ENCODE data around the gene GPATCH1. TPM values are rescaled to one million over a fixed set of nuclear protein-coding genes. Genes with fewer than 3 reads are reported as not detected.
"Not testable (repeated sequence)": the region's sequence is repeated elsewhere in the genome, so short reads cannot be mapped to it uniquely, and the experiment has no call there.

Gene GPATCH1
- polyA plus RNA-seq, 1 donor from 2014 or later: 11.5 TPM

GRCh38 chr19:33161201-33161600 lies 80.2 kb downstream of the GPATCH1 start:
- Histone ChIP-seq H3K79me2 (replicated peaks; ENCODE audit: insufficient read depth, low read length) (no peaks in the 10 kb centered on the region), H3K9me2 (ENCODE audit: insufficient read depth, low read length) (no peaks in the 10 kb centered on the region), H4K20me1 (ENCODE audit: insufficient read depth) (no peaks in the 10 kb centered on the region), H2AFZ (ENCODE audit: low read depth, low read length) (no peak overlapping the region), H3K4me2 (ENCODE audit: low read length) (no peak overlapping the region), H3K27me3 (ENCODE audit: insufficient read depth, low read depth, low read length) (no peaks in the 10 kb centered on the region), H3K9ac (ENCODE audit: low read length) (no peak overlapping the region), H3K36me3 (ENCODE audit: insufficient read depth, low read length) (no peaks in the 10 kb centered on the region), H3F3A (ENCODE audit: insufficient read depth, low read length, poor library complexity, severe bottlenecking) (no peaks in the 10 kb centered on the region), H3K27ac (ENCODE audit: low read length) (no peak overlapping the region), H3K9me3 (ENCODE audit: low read length) (no peaks in the 10 kb centered on the region), H3K4me3 (ENCODE audit: low read length) (no peak overlapping the region)
- TF ChIP-seq REST (IDR thresholded peaks at IDR 0.05; ENCODE audit: borderline replicate concordance) (no peak), CTCF (IDR thresholded peaks at IDR 0.05; ENCODE audit: poor library complexity, severe bottlenecking) (no peak), SMC3 (conservative IDR thresholded peaks at IDR 0.05; ENCODE audit: poor library complexity) (no peak), TAF1 (IDR thresholded peaks at IDR 0.05; ENCODE audit: low read depth) (no peak), MXI1 (conservative IDR thresholded peaks at IDR 0.05; ENCODE audit: poor library complexity, severe bottlenecking) (no peak), POLR2AphosphoS5 (IDR thresholded peaks at IDR 0.05) (no peak), EZH2 (IDR thresholded peaks at IDR 0.05; ENCODE audit: borderline replicate concordance, insufficient read depth, low read length, poor library complexity, severe bottlenecking) (no peak), RAD21 (conservative IDR thresholded peaks at IDR 0.05) (no peak), EP300 (conservative IDR thresholded peaks at IDR 0.05; ENCODE audit: poor library complexity, severe bottlenecking) (no peak)

GRCh38 chr19:33163481-33163880 lies 82.5 kb downstream of the GPATCH1 start:
- Histone ChIP-seq H3K36me3 (ENCODE audit: insufficient read depth, low read length) (no peaks in the 10 kb centered on the region), H3K9ac (ENCODE audit: low read length) (no peak overlapping the region), H4K20me1 (ENCODE audit: insufficient read depth) (no peaks in the 10 kb centered on the region), H3K79me2 (replicated peaks; ENCODE audit: insufficient read depth, low read length) (no peaks in the 10 kb centered on the region), H3F3A (ENCODE audit: insufficient read depth, low read length, poor library complexity, severe bottlenecking) (no peaks in the 10 kb centered on the region), H2AFZ (ENCODE audit: low read depth, low read length) (no peak overlapping the region), H3K9me2 (ENCODE audit: insufficient read depth, low read length) (no peaks in the 10 kb centered on the region), H3K27me3 (ENCODE audit: insufficient read depth, low read depth, low read length) (no peaks in the 10 kb centered on the region), H3K27ac (ENCODE audit: low read length) (no peak overlapping the region), H3K4me3 (ENCODE audit: low read length) (no peak overlapping the region), H3K4me2 (ENCODE audit: low read length) (no peak overlapping the region), H3K9me3 (ENCODE audit: low read length) (no peaks in the 10 kb centered on the region)
- TF ChIP-seq RAD21 (conservative IDR thresholded peaks at IDR 0.05) (no peak), MXI1 (conservative IDR thresholded peaks at IDR 0.05; ENCODE audit: poor library complexity, severe bottlenecking) (no peak), EP300 (conservative IDR thresholded peaks at IDR 0.05; ENCODE audit: poor library complexity, severe bottlenecking) (no peak), POLR2AphosphoS5 (IDR thresholded peaks at IDR 0.05) (no peak), CTCF (IDR thresholded peaks at IDR 0.05; ENCODE audit: poor library complexity, severe bottlenecking) (no peak), REST (IDR thresholded peaks at IDR 0.05; ENCODE audit: borderline replicate concordance) (no peak), SMC3 (conservative IDR thresholded peaks at IDR 0.05; ENCODE audit: poor library complexity) (no peak), EZH2 (IDR thresholded peaks at IDR 0.05; ENCODE audit: borderline replicate concordance, insufficient read depth, low read length, poor library complexity, severe bottlenecking) (no peak), TAF1 (IDR thresholded peaks at IDR 0.05; ENCODE audit: low read depth) (no peak)

GRCh38 chr19:33166037-33166436 lies 85.1 kb downstream of the GPATCH1 start:
- not testable (repeated sequence) for H3K4me2 ChIP-seq (ENCODE audit: low read length); H3K79me2 ChIP-seq (replicated peaks; ENCODE audit: insufficient read depth, low read length); H2AFZ ChIP-seq (ENCODE audit: low read depth, low read length); H3K9ac ChIP-seq (ENCODE audit: low read length); H4K20me1 ChIP-seq (ENCODE audit: insufficient read depth); H3K36me3 ChIP-seq (ENCODE audit: insufficient read depth, low read length); H3K9me3 ChIP-seq (ENCODE audit: low read length); H3K4me3 ChIP-seq (ENCODE audit: low read length); H3F3A ChIP-seq (ENCODE audit: insufficient read depth, low read length, poor library complexity, severe bottlenecking); H3K9me2 ChIP-seq (ENCODE audit: insufficient read depth, low read length); H3K27me3 ChIP-seq (ENCODE audit: insufficient read depth, low read depth, low read length); H3K27ac ChIP-seq (ENCODE audit: low read length)
